C4-2B (cell line): ENCODE results near the gene IGFALS.

ENCODE experiments used
- CTCF ChIP-seq: fragments of 450-650 bp; conservative IDR thresholded peaks from 2 replicates; pipeline ENCODE4 v1.5.1; 2017; ENCODE audit warnings: mild to moderate bottlenecking
- ZFX ChIP-seq: fragments of 450-650 bp; IDR thresholded peaks from 2 replicates; pipeline ENCODE4 v1.6.1; 2017

GRCh38 chr16:1826691-1827573 is 33.4 kb upstream of the IGFALS start, which contains the start of the genes FAHD1 and HAGH:
- TF ChIP-seq CTCF: no peak
- TF ChIP-seq ZFX: peak; percentile 88
